Trophoblast cell (in vitro differentiated cells and primary cell): Measurements from ENCODE around the gene ZNF366.

Experiments
- DNase-seq, 2 donors: peaks; one replicate each; pipeline ENCODE4 v3.0.0-alpha.2; 2016
- H2AFZ ChIP-seq: 2 replicates; pipeline ENCODE4 v1.6.1; 2013; ENCODE audit warnings: low read length, moderate library complexity, mild to moderate bottlenecking; ENCODE audit not compliant: insufficient read depth, poor library complexity
- H2AK5ac ChIP-seq: 2 replicates; pipeline ENCODE4 v1.6.1; 2013; ENCODE audit warnings: mild to moderate bottlenecking, low read length
- H2BK120ac ChIP-seq: 2 replicates; pipeline ENCODE4 v1.6.1; 2013; ENCODE audit warnings: low read length, mild to moderate bottlenecking, moderate library complexity; ENCODE audit not compliant: insufficient read depth, poor library complexity
- H2BK12ac ChIP-seq: 2 replicates; pipeline ENCODE4 v1.6.1; 2013; ENCODE audit warnings: mild to moderate bottlenecking, low read length, moderate library complexity
- H2BK5ac ChIP-seq: 2 replicates; pipeline ENCODE4 v1.6.1; 2013; ENCODE audit warnings: low read length, low read depth, moderate library complexity, mild to moderate bottlenecking; ENCODE audit not compliant: poor library complexity
- H3K14ac ChIP-seq: 2 replicates; pipeline ENCODE4 v1.6.1; 2013; ENCODE audit warnings: mild to moderate bottlenecking, low read length
- H3K18ac ChIP-seq: 2 replicates; pipeline ENCODE4 v1.6.1; 2013; ENCODE audit warnings: mild to moderate bottlenecking, low read length
- H3K23ac ChIP-seq: 2 replicates; pipeline ENCODE4 v1.6.1; 2013; ENCODE audit warnings: low read length
- H3K27ac ChIP-seq: 2 replicates; pipeline ENCODE4 v1.5.1; 2013; ENCODE audit warnings: low read depth, mild to moderate bottlenecking, inconsistent platforms, low read length, moderate library complexity
- H3K27me3 ChIP-seq: 2 replicates; pipeline ENCODE4 v1.6.1; 2013; ENCODE audit warnings: inconsistent platforms, mild to moderate bottlenecking, low read length, moderate library complexity; ENCODE audit not compliant: insufficient read depth
- H3K36me3 ChIP-seq, 2 experiments: 1 replicate in 1 of 2; 2 replicates in 1 of 2; pipeline ENCODE4 v1.6.1; 2013; ENCODE audit warnings: low read length in 2 of 2, mild to moderate bottlenecking in 2 of 2, moderate library complexity in 1 of 2; ENCODE audit not compliant: insufficient read depth in 2 of 2, control insufficient read depth in 1 of 2
- H3K4ac ChIP-seq: 2 replicates; pipeline ENCODE4 v1.6.1; 2013; ENCODE audit warnings: low read depth, mild to moderate bottlenecking, low read length, moderate library complexity
- H3K4me1 ChIP-seq, 2 experiments: 1 replicate in 1 of 2; 2 replicates in 1 of 2; pipeline ENCODE4 v1.6.1; 2013; ENCODE audit warnings: low read length in 2 of 2, mild to moderate bottlenecking in 2 of 2, moderate library complexity in 1 of 2; ENCODE audit not compliant: insufficient read depth in 2 of 2, control insufficient read depth in 1 of 2
- H3K4me2 ChIP-seq: 2 replicates; pipeline ENCODE4 v1.6.1; 2013; ENCODE audit warnings: inconsistent platforms, mild to moderate bottlenecking, low read length, moderate library complexity
- H3K4me3 ChIP-seq: 2 replicates; pipeline ENCODE4 v1.5.1; 2013; ENCODE audit warnings: mild to moderate bottlenecking, low read depth, low read length, inconsistent platforms
- H3K79me1 ChIP-seq: one replicate; pipeline ENCODE4 v1.6.1; 2013; ENCODE audit warnings: low read length
- H3K79me2 ChIP-seq: 2 replicates; pipeline ENCODE4 v1.6.1; 2013; ENCODE audit warnings: low read length, mild to moderate bottlenecking; ENCODE audit not compliant: control insufficient read depth, insufficient read depth, poor library complexity
- H3K9ac ChIP-seq: 2 replicates; pipeline ENCODE4 v1.6.1; 2013; ENCODE audit warnings: mild to moderate bottlenecking, low read length
- H3K9me3 ChIP-seq: 2 replicates; pipeline ENCODE4 v1.6.1; 2013; ENCODE audit warnings: low read depth, mild to moderate bottlenecking, control low read depth, inconsistent platforms, low read length; ENCODE audit not compliant: insufficient read depth
- H4K12ac ChIP-seq: 2 replicates; pipeline ENCODE4 v1.6.1; 2013; ENCODE audit warnings: low read depth, mild to moderate bottlenecking, low read length, moderate library complexity
- H4K8ac ChIP-seq: 2 replicates; pipeline ENCODE4 v1.6.1; 2013; ENCODE audit warnings: low read depth, mild to moderate bottlenecking, low read length, moderate library complexity
- H4K91ac ChIP-seq: one replicate; pipeline ENCODE4 v1.6.1; 2013; ENCODE audit warnings: low read depth, mild to moderate bottlenecking, low read length, moderate library complexity
- WGBS: extraction: QIAGEN DNeasy Blood & Tissue Kit; methylation state at CpG from one replicate; pipeline ENCODE4 v1.1.7; 2013; ENCODE audit warnings: missing lambda C conversion rate; ENCODE audit not compliant: insufficient read length, insufficient coverage; ENCODE audit errors: extremely low coverage; 5-methylcytosine and 5-hydroxymethylcytosine counted together

Gene ZNF366

GRCh38 chr5:72554897-72555296 is 47.7 kb upstream of the ZNF366 start:
- no peak overlapping the region for H4K91ac ChIP-seq
- no peak overlapping the region for H2AK5ac ChIP-seq
- H3K27me3 ChIP-seq, result no peaks in the 10 kb centered on the region
- H3K4me3 ChIP-seq, result no peak overlapping the region
- H3K9ac ChIP-seq, result no peak overlapping the region
- no peak overlapping the region for H3K14ac ChIP-seq
- H3K4me1 ChIP-seq, result peaks cover 4 to 13% of the 10 kb centered on the region in 2 experiments
- WGBS, result no CpG with 5 or more reads among the region's 1 CpG
- no peak overlapping the region for H2BK5ac ChIP-seq
- no peak for DNase-seq
- no peaks in the 10 kb centered on the region for H3K36me3 ChIP-seq
- no peak overlapping the region for H2BK12ac ChIP-seq
- H3K23ac ChIP-seq, result no peak overlapping the region
- no peak overlapping the region for H3K18ac ChIP-seq
- no peak overlapping the region for H2AFZ ChIP-seq
- H3K79me2 ChIP-seq, result peaks cover 4% of the 10 kb centered on the region
- no peaks in the 10 kb centered on the region for H3K9me3 ChIP-seq
- H3K4me2 ChIP-seq, result no peak overlapping the region
- no peak overlapping the region for H4K8ac ChIP-seq
- no peak overlapping the region for H3K4ac ChIP-seq
- H3K79me1 ChIP-seq, result peaks cover 18% of the 10 kb centered on the region
- H2BK120ac ChIP-seq, result no peak overlapping the region
- H4K12ac ChIP-seq, result no peak overlapping the region
- no peak overlapping the region for H3K27ac ChIP-seq

GRCh38 chr5:72552041-72552557 is 44.9 kb upstream of the ZNF366 start:
- no peaks in the 10 kb centered on the region for H3K27me3 ChIP-seq
- no peak overlapping the region for H3K27ac ChIP-seq
- no peaks in the 10 kb centered on the region for H3K9me3 ChIP-seq
- no peak overlapping the region for H3K23ac ChIP-seq
- H2AFZ ChIP-seq, result no peak overlapping the region
- H3K36me3 ChIP-seq, result no peaks in the 10 kb centered on the region
- no peak overlapping the region for H2BK120ac ChIP-seq
- no peak overlapping the region for H4K91ac ChIP-seq
- peaks cover 4% of the 10 kb centered on the region for H3K79me2 ChIP-seq
- H3K4me2 ChIP-seq, result no peak overlapping the region
- no peak overlapping the region for H2BK5ac ChIP-seq
- no peak overlapping the region for H4K8ac ChIP-seq
- no peak overlapping the region for H3K14ac ChIP-seq
- no peak overlapping the region for H3K18ac ChIP-seq
- no peak overlapping the region for H2BK12ac ChIP-seq
- H3K9ac ChIP-seq, result no peak overlapping the region
- no peak overlapping the region for H3K4me3 ChIP-seq
- H3K79me1 ChIP-seq, result peaks cover 10% of the 10 kb centered on the region
- H2AK5ac ChIP-seq, result no peak overlapping the region
- no peak overlapping the region for H4K12ac ChIP-seq
- no peak overlapping the region for H3K4ac ChIP-seq
- no peak for DNase-seq
- peaks cover 4 to 11% of the 10 kb centered on the region in 2 experiments for H3K4me1 ChIP-seq
- no CpG with 5 or more reads among the region's 5 CpGs for WGBS

DNA sequence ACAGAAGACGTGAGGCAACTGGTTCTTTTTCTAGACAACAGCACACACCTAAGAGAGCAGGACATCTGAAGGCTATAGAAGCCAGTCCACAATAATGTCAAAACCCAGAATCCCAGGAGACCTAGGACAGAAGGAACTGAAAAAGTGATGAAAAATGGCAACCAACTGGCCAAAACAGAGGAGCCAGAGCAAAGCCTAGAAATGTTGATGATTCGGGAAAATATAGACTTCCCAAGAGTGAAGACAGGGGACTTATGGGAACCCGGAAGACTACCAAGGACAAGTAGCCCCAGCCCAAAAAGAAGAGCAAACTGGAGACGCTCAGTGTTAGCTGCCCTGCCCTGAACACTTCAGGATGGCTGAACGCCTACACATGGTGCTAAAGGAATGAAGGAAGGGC is 43.4 kb upstream of the ZNF366 start:
- Histone ChIP-seq H3K4me2 (no peak overlapping the region), H3K79me2 (no peaks in the 10 kb centered on the region), H3K4me3 (no peak overlapping the region), H4K12ac (no peak overlapping the region), H3K36me3 (no peaks in the 10 kb centered on the region), H2AFZ (no peak overlapping the region), H2BK5ac (no peak overlapping the region), H3K9ac (no peak overlapping the region), H3K27me3 (no peaks in the 10 kb centered on the region), H3K9me3 (no peaks in the 10 kb centered on the region), H3K18ac (no peak overlapping the region), H2BK12ac (no peak overlapping the region), H3K27ac (no peak overlapping the region), H3K4me1 (peaks cover under 1% of the 10 kb centered on the region in 2 experiments), H3K23ac (no peak overlapping the region), H4K91ac (no peak overlapping the region), H3K79me1 (no peaks in the 10 kb centered on the region), H3K4ac (no peak overlapping the region), H2AK5ac (no peak overlapping the region), H3K14ac (no peak overlapping the region), H2BK120ac (no peak overlapping the region), H4K8ac (no peak overlapping the region)
- WGBS, result no CpG with 5 or more reads among the region's 5 CpGs
- no peak for DNase-seq

GRCh38 chr5:72543811-72544210 is 36.6 kb upstream of the ZNF366 start:
- no peak overlapping the region for H3K9ac ChIP-seq
- H3K4me3 ChIP-seq, result no peak overlapping the region
- no peak overlapping the region for H3K27ac ChIP-seq
- no peaks in the 10 kb centered on the region for H3K9me3 ChIP-seq
- H2BK12ac ChIP-seq, result no peak overlapping the region
- H3K4ac ChIP-seq, result no peak overlapping the region
- DNase-seq, result no peak
- no peak overlapping the region for H4K8ac ChIP-seq
- H3K4me1 ChIP-seq, result peaks cover 0 to 3% of the 10 kb centered on the region in 2 experiments
- no peak overlapping the region for H3K18ac ChIP-seq
- H3K23ac ChIP-seq, result no peak overlapping the region
- H2BK120ac ChIP-seq, result no peak overlapping the region
- H3K14ac ChIP-seq, result no peak overlapping the region
- WGBS, result no CpG with 5 or more reads among the region's 3 CpGs
- H2BK5ac ChIP-seq, result no peak overlapping the region
- H2AFZ ChIP-seq, result no peak overlapping the region
- no peak overlapping the region for H4K12ac ChIP-seq
- H3K27me3 ChIP-seq, result no peaks in the 10 kb centered on the region
- no peak overlapping the region for H3K4me2 ChIP-seq
- H2AK5ac ChIP-seq, result no peak overlapping the region
- H3K79me1 ChIP-seq, result peaks cover 2% of the 10 kb centered on the region
- H3K79me2 ChIP-seq, result no peaks in the 10 kb centered on the region
- H4K91ac ChIP-seq, result no peak overlapping the region
- H3K36me3 ChIP-seq, result no peaks in the 10 kb centered on the region
